HG02884 (cell line): ENCODE data around the gene L3MBTL4.
"Not testable (repeated sequence)": the region's sequence is repeated elsewhere in the genome, so short reads cannot be mapped to it uniquely, and the experiment has no call there.

Experiments
- ATAC-seq: cut with Tn5 transposase; IDR thresholded peaks from one replicate; pipeline ENCODE4 v1.9.1; 2021; ENCODE audit warnings: mild to moderate bottlenecking, moderate library complexity; ENCODE audit not compliant: unreplicated experiment

L3MBTL4 gene

DNA sequence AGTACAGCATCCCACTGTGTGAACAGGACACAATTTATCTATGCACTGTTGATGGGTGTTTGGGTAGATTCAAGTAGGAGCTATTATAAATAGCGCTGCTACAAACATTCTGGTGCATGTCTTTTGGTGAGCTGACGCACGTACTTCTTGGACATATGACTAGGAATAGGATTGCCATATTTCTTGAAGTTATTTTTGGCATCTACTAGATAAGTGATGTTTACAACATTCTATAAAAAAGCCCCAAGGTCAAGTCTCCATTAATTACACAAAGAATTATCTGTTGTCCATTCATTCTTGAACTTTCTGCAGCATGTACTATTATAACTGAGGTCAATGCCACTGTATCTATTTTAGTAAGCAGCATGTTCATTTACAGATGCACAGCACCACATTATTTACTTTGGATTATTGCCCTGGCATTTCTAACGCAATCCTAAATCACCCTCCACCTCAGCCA, 293.9 kb downstream of the L3MBTL4 start:
- no peak for ATAC-seq

DNA sequence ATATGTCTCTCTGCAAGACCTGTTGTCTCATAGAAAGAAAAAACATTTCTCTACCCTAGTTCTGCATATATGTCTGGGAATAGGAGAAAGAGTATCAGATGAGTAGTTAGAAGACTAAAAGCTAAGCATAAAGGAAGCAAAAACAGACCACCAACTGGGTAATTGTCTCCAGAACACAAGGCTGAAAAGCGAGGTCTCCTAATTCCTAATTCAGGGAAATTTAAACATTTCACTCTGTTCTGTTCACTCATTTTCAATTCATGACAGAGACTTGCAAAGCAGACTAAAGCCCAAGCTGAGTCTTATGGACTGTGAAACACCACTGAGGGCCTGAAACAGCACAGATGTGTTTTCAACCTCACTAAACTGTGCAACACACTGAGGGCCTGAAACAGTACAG, 294.9 kb downstream of the L3MBTL4 start:
- no peak for ATAC-seq

DNA sequence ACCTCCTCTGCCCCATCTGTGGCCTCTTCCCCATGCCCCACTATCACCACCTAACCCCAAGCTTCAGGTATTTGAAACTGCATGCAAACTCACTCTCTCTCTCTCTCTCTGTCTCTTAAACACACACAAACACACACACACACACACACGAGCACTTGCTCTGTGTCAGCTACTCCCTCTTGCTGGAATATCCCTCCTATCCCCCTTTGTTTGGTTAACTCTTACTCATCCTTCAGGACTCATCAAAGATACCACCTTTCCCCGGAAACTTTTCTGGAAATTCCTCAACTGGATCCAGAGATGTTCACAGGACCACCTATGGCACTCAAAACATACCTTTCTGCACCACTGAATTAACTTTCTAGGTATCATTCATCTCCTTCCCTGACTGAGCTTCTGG, 296.6 kb downstream of the L3MBTL4 start:
- ATAC-seq = no peak

DNA sequence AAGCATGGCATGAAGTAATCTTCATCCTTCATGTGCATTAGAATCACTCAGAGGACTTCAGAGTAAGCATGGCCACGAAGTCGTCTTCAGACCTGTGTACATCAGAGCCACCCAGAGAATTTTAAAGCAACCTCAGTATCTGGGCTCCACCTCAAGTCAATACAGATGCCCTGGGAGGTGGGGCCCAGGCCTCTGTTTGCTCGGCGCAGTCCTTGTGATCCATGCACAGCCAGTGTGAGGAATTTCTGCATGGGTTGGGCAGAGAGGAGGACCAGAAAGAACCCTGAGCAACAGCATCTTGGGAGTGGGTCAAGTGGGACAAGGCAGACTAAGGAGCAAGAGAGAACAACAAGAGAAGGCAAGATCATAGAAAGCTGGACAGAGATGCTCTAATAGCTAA, 299.0 kb downstream of the L3MBTL4 start:
- ATAC-seq = no peak

DNA sequence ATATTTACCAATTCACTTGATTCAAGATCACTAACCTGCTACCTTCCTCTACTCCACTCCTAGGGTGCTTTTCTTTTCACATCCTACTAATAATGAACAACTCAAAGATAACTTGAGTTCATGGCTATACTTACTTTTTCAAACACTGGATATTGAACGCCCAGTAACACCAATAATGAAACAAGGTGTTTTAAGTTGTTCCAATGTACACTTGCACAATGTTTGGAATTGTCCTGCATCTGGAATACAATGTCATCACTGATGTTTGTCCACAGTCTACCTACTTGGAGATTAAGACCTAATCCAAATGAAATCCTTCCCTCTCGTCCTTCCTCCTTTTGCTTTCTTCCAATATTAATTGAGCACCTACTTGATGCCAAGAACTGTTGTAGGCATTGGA, 301.1 kb downstream of the L3MBTL4 start:
- no peak for ATAC-seq

DNA sequence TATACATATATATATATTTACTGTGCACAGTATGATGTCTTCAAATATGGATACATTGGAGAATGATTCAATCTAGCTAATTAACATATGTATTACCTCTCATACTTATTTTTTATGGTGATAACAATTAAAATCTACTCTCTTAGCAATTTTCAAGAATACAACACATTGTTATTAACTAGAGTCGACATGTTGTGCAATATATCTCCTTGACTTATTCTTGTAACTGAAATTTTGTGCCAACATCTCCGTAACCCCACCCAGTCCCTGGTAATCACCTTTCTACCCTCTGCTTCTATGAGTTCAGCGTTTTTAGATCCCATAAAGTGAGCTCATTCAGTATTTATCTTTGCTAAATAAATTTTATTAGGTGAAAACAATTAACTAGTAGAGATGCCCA, 303.0 kb downstream of the L3MBTL4 start:
- no peak for ATAC-seq

DNA sequence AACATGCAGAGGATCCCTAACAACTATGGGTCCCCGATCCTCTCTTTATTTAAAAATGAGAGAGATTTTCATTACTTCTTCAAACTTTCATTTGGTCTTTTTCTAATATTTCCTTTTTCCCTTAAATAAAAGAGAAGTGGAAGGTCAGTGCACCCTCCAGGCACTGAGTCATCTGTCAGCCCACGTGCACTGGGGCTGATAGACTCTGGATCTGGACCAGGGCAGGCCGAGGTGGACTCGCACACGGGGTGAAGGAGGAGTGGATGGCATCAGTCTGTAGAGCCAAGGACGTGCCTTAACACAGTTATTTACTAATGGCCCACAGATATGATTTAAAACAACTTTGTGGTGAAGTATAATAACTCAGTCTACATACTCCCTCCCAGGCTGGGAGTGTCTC, 305.0 kb downstream of the L3MBTL4 start:
- no peak for ATAC-seq

DNA sequence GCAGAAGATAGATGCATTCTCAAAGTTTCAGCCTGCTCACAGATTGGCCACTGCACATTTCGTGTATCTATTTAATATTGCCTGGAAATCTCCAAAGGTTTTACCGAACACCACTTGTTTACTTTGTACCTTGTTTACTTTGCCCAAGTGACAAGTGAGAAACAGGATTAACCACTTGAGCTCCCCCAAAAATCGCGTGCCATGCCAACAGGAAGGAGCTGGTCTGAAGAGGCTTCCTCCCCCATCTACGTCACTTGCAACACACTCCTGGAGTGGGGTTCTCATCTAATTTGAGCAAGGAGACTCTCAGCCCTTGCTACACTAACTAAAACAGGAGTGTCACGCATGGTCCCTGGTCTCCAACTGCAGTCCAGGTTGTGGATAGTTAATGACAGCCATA, 306.9 kb downstream of the L3MBTL4 start:
- ATAC-seq = no peak

DNA sequence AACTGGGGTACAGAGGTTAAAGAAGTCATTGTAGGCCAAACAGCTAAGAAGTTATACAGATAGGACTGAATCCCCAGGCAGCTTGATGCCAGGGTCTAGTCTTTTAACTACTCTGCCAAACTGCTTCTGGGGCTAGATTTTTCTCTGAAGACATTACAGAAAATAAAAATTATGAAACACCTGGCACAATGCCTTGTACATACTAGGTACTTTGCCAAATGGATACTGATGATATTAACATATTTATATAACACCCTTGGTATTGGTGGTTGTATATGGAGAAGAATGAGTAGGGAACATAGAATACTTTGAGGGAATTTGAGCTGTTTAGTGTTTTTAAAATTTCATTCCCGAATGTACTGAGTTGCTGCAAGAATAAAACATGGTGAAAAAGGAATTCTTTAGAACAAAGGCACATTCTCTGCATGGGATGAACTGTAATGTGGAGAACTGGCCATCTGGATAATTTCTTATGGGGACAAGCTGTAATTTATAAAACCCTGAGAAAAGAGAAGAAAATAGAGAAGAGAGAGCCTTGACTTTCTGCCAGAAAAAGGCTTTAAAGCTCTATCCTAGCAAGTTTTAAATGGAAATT, 308.5 kb downstream of the L3MBTL4 start:
- ATAC-seq = no peak

DNA sequence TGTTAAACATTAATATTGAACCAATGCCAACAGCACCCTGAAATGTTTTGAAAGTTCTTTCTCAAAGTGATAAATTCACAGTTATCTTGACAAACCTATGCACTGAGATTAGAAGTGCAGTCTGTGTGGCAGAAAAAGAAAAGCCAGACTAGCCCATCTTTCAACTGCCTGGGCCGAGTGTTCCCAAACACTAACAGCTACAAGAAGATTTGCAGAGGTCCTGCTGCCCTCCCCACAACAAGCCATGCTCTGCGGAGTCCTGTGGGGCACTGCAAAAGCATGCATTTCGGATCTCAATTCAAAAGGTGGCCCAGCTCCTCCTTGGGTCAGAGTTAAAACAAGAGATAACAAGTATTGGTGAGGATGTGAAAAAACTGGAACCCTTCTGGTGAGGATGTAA, 311.0 kb downstream of the L3MBTL4 start:
- no peak for ATAC-seq

DNA sequence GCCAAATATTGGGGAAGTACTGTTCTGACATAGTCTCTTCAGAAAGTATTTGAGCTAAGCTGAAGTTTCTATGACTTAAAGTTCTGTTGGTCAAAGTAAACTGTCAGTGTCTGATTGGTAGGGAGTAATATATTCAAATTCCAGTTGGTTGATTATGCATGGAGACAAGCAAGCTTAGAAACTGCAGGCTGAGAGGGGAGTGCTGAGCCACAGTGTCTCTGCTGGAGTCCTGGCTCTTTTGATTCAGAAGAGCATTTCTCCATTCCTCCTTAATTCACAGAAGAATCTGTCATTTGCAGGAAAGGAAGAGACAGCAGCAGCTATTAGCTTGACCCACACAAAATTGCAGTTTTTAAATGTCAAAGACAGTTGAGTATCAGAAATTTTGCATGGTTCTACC, 318.0 kb downstream of the L3MBTL4 start:
- ATAC-seq = no peak

DNA sequence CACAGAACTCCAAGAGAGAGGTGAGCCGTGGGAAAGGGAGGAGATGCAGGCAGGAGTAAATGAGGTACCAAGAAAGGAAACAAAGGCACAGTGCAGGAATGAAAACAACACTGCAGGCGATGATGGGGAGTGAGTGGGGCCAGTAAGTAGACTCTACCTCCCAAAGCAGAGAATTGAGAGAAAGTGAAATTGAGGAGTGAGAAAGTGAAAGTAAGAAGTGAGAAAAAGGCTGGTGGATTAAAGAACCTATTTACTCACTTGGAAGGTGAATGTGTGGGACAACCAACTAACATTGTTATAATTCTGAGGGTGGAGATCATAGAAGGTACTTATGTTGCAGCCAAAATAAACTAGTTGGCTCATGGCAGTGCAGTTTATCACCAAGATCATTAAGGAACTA, 326.3 kb downstream of the L3MBTL4 start:
- no peak for ATAC-seq

DNA sequence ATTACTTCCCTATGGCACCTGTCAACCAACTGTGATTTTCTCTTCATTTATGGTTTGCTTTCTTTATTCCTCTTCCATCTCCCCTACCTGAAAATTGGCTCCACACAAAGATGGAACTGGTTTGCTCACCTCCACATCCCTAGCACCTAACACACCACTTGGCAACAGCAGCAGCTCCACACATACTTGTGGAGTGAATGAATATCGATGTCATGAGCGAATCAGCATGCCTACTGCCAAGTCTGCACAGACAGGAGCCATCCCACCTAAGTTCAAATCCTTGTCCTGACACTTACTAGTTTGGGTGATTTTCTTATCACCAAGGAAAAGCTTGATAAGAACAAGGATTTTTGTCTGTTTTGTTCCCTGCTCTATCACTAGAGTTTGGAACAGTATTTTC, 328.0 kb downstream of the L3MBTL4 start:
- ATAC-seq = no peak

DNA sequence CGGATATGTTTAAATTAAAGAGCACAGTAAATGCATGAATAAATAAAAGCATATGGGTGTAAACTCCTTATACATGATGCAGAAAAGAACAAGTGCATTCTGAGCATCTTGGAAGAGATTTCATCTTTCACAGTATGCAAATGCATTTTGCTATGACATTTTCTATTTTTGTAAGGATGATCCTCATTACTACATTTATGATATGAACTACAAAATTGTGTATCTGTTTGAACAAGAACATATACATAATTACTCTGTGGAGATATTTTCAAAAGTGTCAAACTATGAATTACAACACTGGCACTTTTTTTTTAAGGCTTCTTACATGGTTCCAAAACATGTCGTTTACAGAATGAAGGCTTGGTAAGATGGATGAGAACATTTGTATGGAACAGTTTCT, 335.3 kb downstream of the L3MBTL4 start:
- no peak for ATAC-seq

DNA sequence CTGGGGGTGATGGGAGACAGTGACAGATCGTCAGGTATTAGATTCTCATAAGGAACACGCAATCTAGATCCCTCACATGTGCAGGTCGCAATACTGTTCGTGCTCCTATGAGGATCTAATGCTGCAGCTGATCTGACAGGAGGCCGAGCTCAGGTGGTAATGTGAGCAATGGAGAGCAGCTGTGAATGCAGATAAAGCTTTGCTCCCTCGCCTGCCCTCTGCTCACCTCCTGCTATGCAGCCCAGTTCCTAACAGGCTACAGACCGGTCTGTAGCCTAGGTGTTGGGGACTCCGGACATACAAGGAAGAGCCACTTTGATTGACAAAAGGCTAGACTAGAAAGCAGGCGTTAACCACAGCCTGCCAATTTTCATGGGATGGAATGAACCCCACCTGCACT, 335.8 kb downstream of the L3MBTL4 start:
- no peak for ATAC-seq

DNA sequence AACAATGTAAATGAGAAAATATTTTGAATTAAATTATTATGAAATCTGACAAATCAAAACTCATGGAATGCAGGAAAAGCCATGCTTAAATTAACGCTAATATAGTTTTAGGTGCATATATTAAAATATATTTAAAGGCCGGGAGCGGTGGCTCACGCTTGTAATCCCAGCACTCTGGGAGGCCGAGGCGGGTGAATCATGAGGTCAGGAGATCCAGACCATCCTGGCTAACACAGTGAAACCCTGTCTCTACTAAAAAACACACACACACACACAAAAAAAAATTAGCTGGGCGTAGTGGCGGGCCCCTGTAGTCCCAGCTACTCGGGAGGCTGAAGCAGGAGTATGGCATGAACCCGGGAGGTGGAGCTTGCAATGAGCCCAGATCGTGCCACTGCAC, 342.3 kb downstream of the L3MBTL4 start:
- ATAC-seq = not testable (repeated sequence)

DNA sequence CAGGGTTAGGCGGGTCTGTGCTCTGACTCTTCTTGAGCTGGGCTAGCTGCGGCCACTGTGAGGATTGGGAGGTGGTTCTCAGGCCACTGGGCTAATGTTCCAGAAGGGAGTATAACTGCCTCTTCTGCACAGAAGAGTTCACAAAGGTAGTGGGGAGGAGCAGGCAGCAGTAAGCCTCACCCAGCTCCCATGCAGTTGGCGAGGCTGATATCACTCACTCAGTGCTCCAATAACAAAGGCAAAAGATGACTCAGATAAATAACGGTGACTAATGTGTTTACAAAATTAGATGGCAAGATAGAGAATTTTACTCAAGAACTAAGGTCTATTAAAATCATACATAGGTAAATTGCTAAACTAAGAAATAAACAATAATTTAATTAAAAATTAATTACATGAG, 345.2 kb downstream of the L3MBTL4 start:
- no peak for ATAC-seq

DNA sequence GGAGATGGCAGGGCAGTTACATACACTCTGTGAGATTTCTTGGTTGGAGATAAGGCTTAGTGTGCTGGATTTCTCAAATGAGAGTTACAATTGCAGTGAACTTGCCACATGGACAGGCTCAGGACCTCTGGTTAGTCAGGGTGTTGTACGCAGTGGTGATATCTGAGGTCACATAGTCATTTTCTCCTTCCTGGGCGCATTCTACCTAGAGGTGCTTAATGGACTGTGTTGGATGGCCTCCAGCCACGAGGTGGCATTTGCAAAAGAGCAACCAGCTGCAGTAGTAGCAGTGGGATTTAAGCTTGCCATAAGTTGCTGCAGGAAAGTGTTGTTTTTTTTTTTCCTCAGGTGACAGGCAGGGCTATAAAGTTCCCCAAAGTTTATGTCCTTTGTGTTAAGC, 345.6 kb downstream of the L3MBTL4 start:
- ATAC-seq = no peak

DNA sequence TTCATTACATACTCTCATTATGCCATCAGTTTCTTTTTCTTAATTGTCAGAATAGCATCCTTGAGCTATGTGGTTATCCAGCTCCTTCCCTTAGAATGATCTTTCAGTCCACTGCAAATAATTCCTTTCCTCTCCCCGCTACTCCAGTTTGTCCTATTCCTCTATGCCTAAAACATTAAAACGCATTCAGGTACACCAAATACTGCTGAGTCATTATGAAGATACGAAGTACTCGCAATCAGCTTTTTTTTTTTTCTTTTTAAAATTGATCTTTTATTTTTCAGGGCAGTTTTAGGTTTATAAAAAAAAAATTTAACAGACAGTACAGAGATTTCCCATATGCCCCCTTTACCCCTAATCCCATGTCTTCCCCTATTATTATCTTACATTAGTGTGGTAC, 354.6 kb downstream of the L3MBTL4 start:
- no peak for ATAC-seq

DNA sequence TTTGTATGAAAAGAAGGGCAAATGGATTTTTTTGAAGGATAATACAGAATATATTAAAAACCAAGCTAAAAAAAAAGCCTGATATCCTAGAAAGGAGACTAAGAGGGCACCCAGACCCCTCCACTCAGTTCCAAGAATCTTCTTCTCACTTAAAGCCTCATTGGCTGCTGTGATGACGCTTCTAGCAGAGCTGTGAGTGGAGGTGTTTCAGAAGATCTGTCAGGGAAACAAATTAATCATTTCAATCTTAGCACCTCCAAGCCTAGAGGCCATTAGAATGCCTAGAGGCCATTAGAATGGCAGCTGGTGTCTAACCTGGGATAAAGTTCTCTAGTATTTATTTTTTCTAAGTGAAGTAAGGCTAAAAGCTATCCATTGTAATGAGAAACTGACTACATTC, 355.2 kb downstream of the L3MBTL4 start:
- ATAC-seq = no peak

DNA sequence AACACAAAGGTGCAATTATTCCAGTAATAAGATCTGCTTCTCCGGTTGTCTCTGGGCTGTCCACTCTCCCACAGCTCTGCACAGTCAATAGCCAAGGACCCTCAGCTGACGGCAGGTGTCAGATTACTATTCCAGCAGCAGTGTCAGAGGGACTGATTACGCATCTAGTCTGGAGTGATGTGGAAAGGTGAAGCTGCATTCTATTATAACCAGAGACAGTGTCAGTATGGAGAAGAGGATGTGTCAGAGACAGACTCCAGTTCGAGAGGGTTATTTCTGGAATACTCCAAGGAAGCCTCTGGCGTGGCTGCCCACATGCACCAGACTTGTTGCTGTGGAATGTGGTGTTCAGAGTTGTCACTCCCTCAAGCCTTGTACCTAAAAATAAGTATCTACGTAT, 355.8 kb downstream of the L3MBTL4 start:
- no peak for ATAC-seq

DNA sequence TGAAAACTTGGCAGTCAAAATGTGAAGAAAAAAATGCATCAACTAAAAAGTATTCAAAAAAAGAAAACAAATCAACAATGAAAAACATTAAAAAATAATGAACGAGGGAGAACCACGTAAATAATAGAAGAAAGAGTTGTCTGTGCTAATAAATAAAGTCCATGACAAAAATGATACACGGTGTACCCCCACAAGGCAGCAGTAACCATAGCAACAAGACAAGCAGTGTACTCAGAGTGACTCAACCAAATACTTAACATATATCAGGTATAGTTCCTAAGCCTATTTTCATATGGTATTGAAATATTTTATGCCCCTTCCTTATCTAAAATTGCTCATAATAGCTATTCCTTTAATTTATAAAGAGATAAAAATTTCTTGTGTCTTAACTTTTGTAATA, 357.1 kb downstream of the L3MBTL4 start:
- ATAC-seq = no peak

DNA sequence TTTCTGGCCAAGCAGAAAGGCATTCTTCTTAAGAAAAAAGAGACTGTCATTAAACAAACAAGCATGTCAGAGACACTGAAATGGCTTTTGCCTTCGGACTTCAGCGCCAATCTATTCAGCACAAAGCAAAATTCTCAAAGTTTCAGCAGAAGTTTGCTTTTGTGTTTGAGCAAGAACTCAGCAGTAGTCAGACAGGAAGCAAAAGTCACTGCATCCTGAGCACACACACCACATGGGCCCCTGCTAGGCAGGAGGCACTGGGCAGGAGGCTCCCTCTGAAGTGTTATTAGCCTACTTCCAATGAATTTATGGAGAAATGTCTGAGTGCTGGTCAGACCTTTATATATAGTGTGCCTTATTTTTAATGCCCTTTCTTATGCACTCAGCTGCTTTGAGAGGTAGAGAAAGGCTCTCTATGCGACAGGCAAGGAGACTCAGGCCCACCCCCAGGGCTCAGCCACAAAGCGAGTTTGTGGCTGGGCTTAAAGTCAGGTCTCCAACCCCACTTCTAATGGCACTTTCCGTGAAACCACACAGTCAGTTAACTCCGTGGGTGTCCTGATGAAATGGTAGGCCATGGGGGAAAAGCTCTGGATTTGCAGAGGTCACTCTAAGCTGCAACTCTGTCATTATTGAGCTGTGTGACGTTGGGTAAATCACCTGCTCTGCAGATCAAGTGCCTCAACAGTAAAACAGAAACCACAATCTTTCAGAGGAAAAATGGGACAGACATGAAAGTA, 358.4 kb downstream of the L3MBTL4 start:
- ATAC-seq = peak; percentile 85
